HCT116 (cell line): ENCODE measurements around the gene KRTAP9-7. TPM values are rescaled to one million over a fixed set of nuclear protein-coding genes. Genes with fewer than 3 reads are reported as not detected.

ENCODE experiments used
- ATAC-seq: fragments of 200-7000 bp; cut with Tn5 transposase; 2 replicates; pipeline ENCODE4 v1.9.1; 2020; ENCODE audit warnings: mild to moderate bottlenecking, moderate library complexity
- BruUV-seq: library from RNA; stranded (reverse); fragments of 400-500 nt; replicated peaks from 2 replicates; lab custom pipeline; 2021; lab: Mats Ljungman, UMichigan
- CTCF ChIA-PET: fragments of 300-600 bp; sonication (Branson Sonifier 250); formaldehyde crosslinking; loops from one replicate; lab custom pipeline; 2021; ENCODE audit warnings: antibody characterized with exemption; lab: Charles Lee
- POLR2A ChIA-PET: fragments of 300-600, 350-600 bp; sonication (Branson Sonifier 250); formaldehyde crosslinking; loops from one replicate; lab custom pipeline; 2021; ENCODE audit warnings: antibody characterized with exemption; lab: Charles Lee
- RAD21 ChIA-PET, 2 experiments: fragments of 300-600 bp; sonication (Branson Sonifier 250); formaldehyde crosslinking; loops; one replicate each; lab custom pipeline; 2023; ENCODE audit warnings: low total read pairs in 2 of 2; ENCODE audit not compliant: uncharacterized antibody in 2 of 2, unreplicated experiment in 2 of 2, low non-redundant PET in 1 of 2; lab: Charles Lee
- DNase-seq: peaks from one replicate; pipeline ENCODE4 v3.0.0-alpha.2; 2010; ENCODE audit warnings: low read depth, low spot score
- H2AFZ ChIP-seq: fragments of 200-600 bp; shearing (Covaris generic), sonication (generic); 2 replicates; pipeline ENCODE4 v1.6.1; 2017; ENCODE audit warnings: low read depth, mixed run types, mixed read lengths, antibody characterized with exemption, low read length; ENCODE audit not compliant: poor library complexity, severe bottlenecking
- H3K27ac ChIP-seq: 2 replicates; pipeline ENCODE4 v1.5.1; 2012; ENCODE audit warnings: low read depth, low read length
- H3K27me3 ChIP-seq: fragments of 200-600 bp; sonication (generic); 2 replicates; pipeline ENCODE4 v1.6.1; 2016; ENCODE audit warnings: mixed run types, low read length, mixed read lengths; ENCODE audit not compliant: insufficient read depth
- H3K36me3 ChIP-seq, 2 experiments: fragments of 200-500 bp in 1 of 2; fragments of 200-600 bp in 1 of 2; sonication (Bioruptor generic) in 1 of 2; sonication (generic) in 1 of 2; 2 replicates each; pipeline versions ENCODE4 v1.5.1 to v1.6.1; 2014 to 2016; ENCODE audit warnings: low read length in 2 of 2, inconsistent platforms in 1 of 2, mixed read lengths in 1 of 2, mixed run types in 1 of 2; ENCODE audit not compliant: insufficient read depth in 2 of 2, control insufficient read depth in 1 of 2
- H3K4me1 ChIP-seq, 2 experiments: fragments of 200-600 bp in 1 of 2; sonication (generic) in 1 of 2; 2 replicates each; pipeline versions ENCODE4 v1.5.1 to v1.6.1; 2012 to 2017; ENCODE audit warnings: low read length in 2 of 2, inconsistent platforms in 1 of 2, mild to moderate bottlenecking in 1 of 2, mixed read lengths in 1 of 2, mixed run types in 1 of 2, moderate library complexity in 1 of 2; ENCODE audit not compliant: insufficient read depth in 2 of 2, control insufficient read depth in 1 of 2
- H3K4me2 ChIP-seq: fragments of 200-600 bp; sonication (generic); 2 replicates; pipeline ENCODE4 v1.6.1; 2017; ENCODE audit warnings: mixed run types, low read length, mixed read lengths
- H3K4me3 ChIP-seq, 2 experiments: fragments of 200-600 bp in 1 of 2; sonication (generic) in 1 of 2; replicated peaks in 1 of 2; 2 replicates each; pipeline ENCODE4 v1.5.1; 2011 to 2016; ENCODE audit warnings: low read length in 2 of 2, control low read depth in 1 of 2, low read depth in 1 of 2, mild to moderate bottlenecking in 1 of 2, mixed read lengths in 1 of 2, mixed run types in 1 of 2
- H3K79me2 ChIP-seq: fragments of 200-600 bp; sonication (generic); 2 replicates; pipeline ENCODE4 v1.6.1; 2017; ENCODE audit warnings: mild to moderate bottlenecking, mixed run types, low read length, moderate library complexity, mixed read lengths; ENCODE audit not compliant: insufficient read depth
- H3K9ac ChIP-seq: fragments of 200-600 bp; sonication (generic); 2 replicates; pipeline ENCODE4 v1.6.1; 2016; ENCODE audit warnings: low read length, mixed read lengths
- H3K9me2 ChIP-seq: fragments of 200-600 bp; sonication (generic), shearing (Covaris generic); 2 replicates; pipeline ENCODE4 v1.6.1; 2017; ENCODE audit warnings: mixed run types, mild to moderate bottlenecking, moderate library complexity; ENCODE audit not compliant: insufficient read depth
- H3K9me3 ChIP-seq, 2 experiments: fragments of 200-500 bp in 1 of 2; fragments of 200-600 bp in 1 of 2; sonication (Bioruptor generic) in 1 of 2; sonication (generic) in 1 of 2; 2 replicates each; pipeline ENCODE4 v1.6.1; 2014 to 2017; ENCODE audit warnings: low read length in 2 of 2, mixed read lengths in 2 of 2, inconsistent platforms in 1 of 2, low read depth in 1 of 2, mild to moderate bottlenecking in 1 of 2, mixed run types in 1 of 2, moderate library complexity in 1 of 2; ENCODE audit not compliant: control insufficient read depth in 1 of 2, insufficient read depth in 1 of 2
- H4K20me1 ChIP-seq: fragments of 200-600 bp; sonication (generic), shearing (Covaris generic); 2 replicates; pipeline ENCODE4 v1.6.1; 2017; ENCODE audit warnings: mixed run types, mild to moderate bottlenecking, moderate library complexity; ENCODE audit not compliant: insufficient read depth
- CBX3 ChIP-seq: IDR thresholded peaks from 2 replicates; pipeline ENCODE4 v1.6.1; 2012; ENCODE audit warnings: low read depth
- CEBPB ChIP-seq: IDR thresholded peaks from 2 replicates; pipeline ENCODE4 v1.6.1; 2012; ENCODE audit warnings: low read depth
- EZH2 ChIP-seq: fragments of 200-600 bp; sonication (generic); IDR thresholded peaks from 2 replicates; pipeline ENCODE4 v1.6.1; 2017; ENCODE audit warnings: antibody characterized with exemption, mixed run types
- EZH2phosphoT487 ChIP-seq: fragments of 200-600 bp; IDR thresholded peaks from 2 replicates; pipeline ENCODE4 v1.6.1; 2018; ENCODE audit warnings: antibody characterized with exemption, borderline replicate concordance
- FOSL1 ChIP-seq: IDR thresholded peaks from 2 replicates; pipeline ENCODE4 v1.6.1; 2012; ENCODE audit warnings: low read depth
- POLR2A ChIP-seq: IDR thresholded peaks from 2 replicates; pipeline ENCODE4 v1.7.0; 2011; ENCODE audit warnings: borderline replicate concordance; ENCODE audit not compliant: insufficient read depth, insufficient read length; ENCODE audit errors: extremely low read depth
- POLR2AphosphoS5 ChIP-seq: IDR thresholded peaks from 2 replicates; pipeline ENCODE4 v1.6.1; 2011; ENCODE audit warnings: mild to moderate bottlenecking, low read depth, low read length, moderate library complexity
- RAD21 ChIP-seq: IDR thresholded peaks from 2 replicates; pipeline ENCODE4 v1.6.1; 2012; ENCODE audit warnings: low read depth, mild to moderate bottlenecking
- REST ChIP-seq: IDR thresholded peaks from 2 replicates; pipeline ENCODE4 v1.6.1; 2012; ENCODE audit warnings: low read depth
- SRF ChIP-seq: IDR thresholded peaks from 2 replicates; pipeline ENCODE4 v1.6.1; 2012; ENCODE audit warnings: low read depth
- TCF7L2 ChIP-seq: IDR thresholded peaks from 2 replicates; pipeline ENCODE4 v1.7.0; 2011; ENCODE audit warnings: borderline replicate concordance, inconsistent platforms; ENCODE audit not compliant: insufficient read depth, insufficient read length; ENCODE audit errors: extremely low read depth
- ZBTB33 ChIP-seq: IDR thresholded peaks from 2 replicates; pipeline ENCODE4 v1.6.1; 2011; ENCODE audit warnings: mild to moderate bottlenecking, low read length, moderate library complexity; ENCODE audit not compliant: insufficient replicate concordance; ENCODE audit errors: extremely low read depth
- ZFX ChIP-seq: fragments of 450-650 bp; IDR thresholded peaks from 2 replicates; pipeline ENCODE4 v1.6.1; 2017
- intact Hi-C: fragments of 100-400 bp; cut with micrococcal nuclease; formaldehyde crosslinking; loops from 2 replicates; pipeline ENCODE4 v1.10.0; 2022
- total RNA-seq: library from RNA; stranded (reverse); gene quantifications from one replicate; pipeline ENCODE4 v1.2.1, GENCODE V29; 2021; ENCODE audit not compliant: unreplicated experiment
- TF ChIP-seq, protein P1 (sequence below): IDR thresholded peaks from 2 replicates; pipeline ENCODE4 v1.6.1; 2012

The KRTAP9-7 gene
- total RNA-seq, 1 experiment from 2014 or later, result not detected

GRCh38 chr17:41265078-41265477, 10.4 kb upstream of the KRTAP9-7 start, which contains the start of gene KRTAP9-6:
Gene KRTAP9-6, plus strand, starts transcription at chr17:41265378. Its CDS starts 0 bp downstream, at chr17:41265378.
- DNase-seq, result no peak
- Histone ChIP-seq H3K9me3 (no peaks in the 10 kb centered on the region), H3K4me2 (no peak within 1 kb of the TSS)
- BruUV-seq, result no TSS peak
- TF ChIP-seq EZH2 (no peak), FOSL1 (no peak)
- TF ChIP-seq, all 23 proteins: peak for 0
- no peak within 1 kb of the TSS for H3K4me3 ChIP-seq
- H3K9ac ChIP-seq, result no peak within 1 kb of the TSS
- ChIA-PET POLR2A (no interaction called here), RAD21 (no interaction called here), CTCF (no interaction called here)
- no peak within 1 kb of the TSS for H2AFZ ChIP-seq
- H3K4me1 ChIP-seq, result no peaks in the 10 kb centered on the region
- H4K20me1 ChIP-seq, result no peaks in the 10 kb centered on the region
- no peaks in the 10 kb centered on the region for H3K79me2 ChIP-seq
- intact Hi-C loops, result no loop called here
- ATAC-seq, result no peak
- no peak within 1 kb of the TSS for H3K27ac ChIP-seq
- no peaks in the 10 kb centered on the region for H3K27me3 ChIP-seq
- H3K9me2 ChIP-seq, result no peaks in the 10 kb centered on the region
- H3K36me3 ChIP-seq, result no peaks in the 10 kb centered on the region

GRCh38 chr17:41267711-41268110, 7.8 kb upstream of the KRTAP9-7 start:
- ATAC-seq, result no peak
- no peaks in the 10 kb centered on the region for H3K27me3 ChIP-seq
- no peak for DNase-seq
- intact Hi-C loops, result no loop called here
- no peak overlapping the region for H3K4me3 ChIP-seq
- no peaks in the 10 kb centered on the region for H3K36me3 ChIP-seq
- no peak overlapping the region for H3K9ac ChIP-seq
- H3K79me2 ChIP-seq, result no peaks in the 10 kb centered on the region
- no peaks in the 10 kb centered on the region for H3K4me1 ChIP-seq
- no peak overlapping the region for H2AFZ ChIP-seq
- H3K9me2 ChIP-seq, result no peaks in the 10 kb centered on the region
- H4K20me1 ChIP-seq, result no peaks in the 10 kb centered on the region
- CTCF ChIA-PET, result no interaction called here
- RAD21 ChIA-PET, result no interaction called here
- H3K9me3 ChIP-seq, result no peaks in the 10 kb centered on the region
- H3K4me2 ChIP-seq, result no peak overlapping the region
- no TSS peak for BruUV-seq
- no peak for TF ChIP-seq POLR2AphosphoS5
- TF ChIP-seq ZBTB33, result no peak
- TF ChIP-seq TCF7L2, result no peak
- TF ChIP-seq CEBPB, result no peak
- TF ChIP-seq POLR2A, result no peak
- TF ChIP-seq RAD21, result no peak
- TF ChIP-seq SRF, result no peak
- TF ChIP-seq, protein P1, sequence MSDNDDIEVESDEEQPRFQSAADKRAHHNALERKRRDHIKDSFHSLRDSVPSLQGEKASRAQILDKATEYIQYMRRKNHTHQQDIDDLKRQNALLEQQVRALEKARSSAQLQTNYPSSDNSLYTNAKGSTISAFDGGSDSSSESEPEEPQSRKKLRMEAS, result no peak
- no peak for TF ChIP-seq CBX3
- TF ChIP-seq REST, result no peak
- no peak for TF ChIP-seq ZFX
- TF ChIP-seq EZH2phosphoT487, result no peak
- TF ChIP-seq, all 23 proteins: peak for 0
- no peak overlapping the region for H3K27ac ChIP-seq
- POLR2A ChIA-PET, result no interaction called here
